ENCODE results near the gene UBE2S.
"Not testable (repeated sequence)": the region's sequence is repeated elsewhere in the genome, so short reads cannot be mapped to it uniquely, and the experiment has no call there.

Gene UBE2S

DNA sequence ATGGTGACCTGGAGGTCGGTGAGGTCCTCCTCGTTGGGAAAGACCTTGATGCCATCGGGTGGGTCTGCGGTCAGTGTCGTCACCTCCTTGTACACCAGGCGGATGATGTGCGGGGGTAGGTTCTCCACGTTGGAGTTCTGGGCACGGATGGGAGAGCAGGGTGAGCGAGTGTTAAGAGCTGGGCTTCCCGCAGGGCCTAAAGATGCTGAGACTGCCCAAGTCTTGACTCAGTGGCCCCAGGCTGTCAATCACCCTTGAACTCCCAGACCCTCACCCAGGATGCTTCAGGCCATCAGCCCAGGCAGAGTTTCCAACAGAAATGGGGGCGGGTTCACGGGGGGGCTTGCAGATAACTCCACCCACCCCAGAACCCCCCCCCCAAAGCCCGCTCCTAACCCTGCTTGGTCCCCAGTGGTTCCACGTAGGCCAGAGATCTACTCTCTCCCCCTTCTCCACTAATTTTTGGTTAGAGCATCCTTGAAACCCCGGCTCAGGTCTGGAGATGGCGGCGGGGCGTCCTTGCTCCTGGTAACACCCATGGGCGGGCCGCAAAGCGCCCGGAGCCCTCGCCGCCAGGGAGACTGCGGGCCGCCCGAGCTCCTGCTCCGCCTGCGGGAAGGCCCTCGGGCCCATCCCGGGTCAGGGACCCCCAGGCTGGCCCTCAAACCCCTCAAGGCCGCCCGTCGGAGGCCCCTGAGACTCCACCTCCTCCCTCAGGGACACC, 600 bp downstream of the UBE2S start:
- DNase-seq (ENCODE audit: extremely low read depth in 1 of 2, low read depth in 1 of 2) = peak in 1 of 2 donors; percentile 27

DNA sequence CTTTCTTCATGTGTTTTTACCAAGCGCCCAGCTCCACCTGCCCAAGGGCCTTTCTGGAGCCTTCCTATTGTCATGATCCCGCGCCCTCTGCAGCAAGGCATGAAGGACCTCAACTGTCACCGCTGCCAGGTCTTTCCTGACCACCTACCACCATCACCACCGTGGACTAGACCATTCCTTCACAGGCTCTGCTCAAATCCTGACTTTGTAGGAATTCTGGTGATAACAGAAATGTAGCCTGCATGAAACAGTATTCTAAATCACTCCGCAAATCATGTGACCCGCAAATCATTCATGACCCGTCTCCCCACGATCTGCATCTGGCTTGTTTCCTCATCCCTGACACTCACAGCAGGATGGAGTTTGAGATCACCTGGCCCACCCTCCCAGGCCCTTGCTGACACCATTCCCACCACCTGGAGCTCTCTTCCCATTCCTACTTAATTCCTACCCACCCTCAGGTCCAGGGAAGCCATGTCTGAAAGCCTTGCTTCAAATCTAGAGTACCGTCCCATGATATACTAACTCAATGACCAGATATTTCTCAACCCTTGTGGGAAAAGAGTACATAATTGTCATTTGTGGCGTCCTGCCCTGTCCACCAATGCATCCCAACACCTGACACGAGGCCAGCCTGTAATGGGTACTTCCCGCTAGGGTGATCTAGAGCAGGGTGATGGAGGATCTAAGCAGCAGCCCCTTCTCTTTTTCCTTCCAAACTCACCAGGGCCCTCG, 1.3 kb downstream of the UBE2S start:
- no peak for DNase-seq (ENCODE audit: extremely low read depth in 1 of 2, low read depth in 1 of 2)

DNA sequence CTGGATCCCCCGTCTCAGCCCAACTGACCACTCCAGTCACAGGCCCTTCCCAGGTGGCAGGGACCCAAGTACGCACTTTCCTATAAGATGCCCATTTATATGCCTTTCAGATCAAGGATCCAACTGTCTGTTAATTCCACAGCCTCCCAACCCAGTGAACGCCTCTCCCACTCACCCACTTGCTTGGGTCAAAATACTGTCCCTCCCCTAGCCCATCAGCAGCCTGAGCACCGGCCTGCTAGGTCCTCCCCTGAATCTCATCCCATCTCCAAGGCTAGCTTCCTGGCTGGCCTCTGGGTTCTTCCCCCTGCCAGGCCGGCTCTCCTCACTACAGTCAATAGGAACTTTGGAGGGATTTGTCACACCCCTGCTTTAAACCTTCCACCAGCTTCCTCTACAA, 1.9 kb downstream of the UBE2S start:
- no peak for DNase-seq (ENCODE audit: extremely low read depth in 1 of 2, low read depth in 1 of 2)

DNA sequence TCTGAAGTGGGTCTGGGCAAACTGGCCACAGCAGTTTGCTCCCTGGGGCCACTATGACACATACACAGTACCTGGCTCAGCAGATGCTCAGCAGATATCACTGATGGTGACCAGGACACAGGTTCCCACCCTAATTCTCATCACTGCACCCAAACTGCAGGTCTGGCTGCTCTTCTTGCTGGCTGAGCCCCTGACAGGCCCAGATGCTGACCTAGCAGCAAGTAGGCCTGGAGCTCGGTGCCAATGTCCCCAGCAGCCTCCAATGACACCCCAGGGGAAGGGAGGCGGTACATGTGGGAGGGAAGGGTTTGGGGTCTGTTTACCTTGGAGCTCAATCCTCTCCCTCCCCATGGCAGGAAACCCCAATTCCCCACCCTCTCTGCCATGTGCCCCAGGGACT, 5.1 kb downstream of the UBE2S start:
- no peak for DNase-seq (ENCODE audit: extremely low read depth in 1 of 2, low read depth in 1 of 2)

DNA sequence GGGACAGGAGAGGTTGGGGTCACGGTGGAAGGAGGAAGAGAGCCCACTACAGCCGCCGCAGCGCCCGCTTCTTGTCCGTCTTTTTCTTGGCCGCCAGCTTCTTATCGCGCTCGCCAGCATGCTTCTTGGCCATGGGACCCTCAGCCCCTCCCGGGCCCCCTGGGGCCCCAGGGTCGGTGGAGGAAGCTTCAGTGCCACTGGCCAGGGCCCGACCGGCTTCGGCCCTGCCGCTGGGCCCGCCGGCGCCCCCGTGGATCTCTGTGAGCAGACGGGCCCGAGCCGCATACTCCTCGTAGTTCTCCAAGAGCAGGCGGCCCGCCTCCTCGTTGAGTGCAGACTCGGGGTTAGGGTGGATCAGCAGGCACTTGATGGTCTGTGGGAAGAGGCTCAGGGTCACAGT, 6.2 kb downstream of the UBE2S start:
- not testable (repeated sequence) for DNase-seq (ENCODE audit: extremely low read depth in 1 of 2, low read depth in 1 of 2)

DNA sequence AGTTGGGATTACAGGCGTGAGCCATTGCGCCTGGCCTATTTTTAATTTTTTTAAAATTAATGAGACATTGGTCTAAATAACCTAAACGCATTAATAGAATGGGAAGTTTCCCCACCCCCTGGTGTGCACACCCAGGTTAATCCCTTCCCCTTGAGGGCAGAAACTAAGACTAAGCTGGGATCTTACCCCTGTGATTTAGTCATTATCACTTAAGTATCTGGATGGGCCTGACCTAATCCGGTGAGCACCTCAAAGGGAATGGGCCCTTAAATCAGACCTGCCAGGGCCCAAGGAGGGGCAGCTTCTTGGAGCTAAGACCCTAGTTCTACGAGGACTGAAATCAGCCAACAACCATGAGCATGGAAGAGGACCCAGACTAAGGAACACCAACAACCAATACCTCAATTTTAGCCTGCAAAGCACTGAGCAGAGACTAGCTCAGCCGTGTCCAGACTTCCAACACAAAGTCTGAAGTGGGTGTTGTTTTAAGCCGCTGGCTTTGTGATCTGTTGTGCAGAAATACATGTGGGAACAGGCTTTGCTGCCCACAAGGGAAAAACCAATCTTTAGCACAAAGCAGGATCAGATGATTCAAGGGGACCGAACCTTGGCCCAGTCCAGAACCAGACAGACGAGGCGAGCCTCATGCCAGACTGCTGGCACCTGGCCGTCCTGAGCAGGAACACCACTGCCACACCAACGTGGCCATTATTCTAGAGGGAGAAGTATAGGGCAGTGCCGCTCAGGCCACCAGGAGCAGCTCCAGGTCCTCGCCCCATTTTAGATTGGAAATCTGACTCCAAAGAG, 7.1 kb downstream of the UBE2S start:
- DNase-seq (ENCODE audit: extremely low read depth in 1 of 2, low read depth in 1 of 2) = no peak

DNA sequence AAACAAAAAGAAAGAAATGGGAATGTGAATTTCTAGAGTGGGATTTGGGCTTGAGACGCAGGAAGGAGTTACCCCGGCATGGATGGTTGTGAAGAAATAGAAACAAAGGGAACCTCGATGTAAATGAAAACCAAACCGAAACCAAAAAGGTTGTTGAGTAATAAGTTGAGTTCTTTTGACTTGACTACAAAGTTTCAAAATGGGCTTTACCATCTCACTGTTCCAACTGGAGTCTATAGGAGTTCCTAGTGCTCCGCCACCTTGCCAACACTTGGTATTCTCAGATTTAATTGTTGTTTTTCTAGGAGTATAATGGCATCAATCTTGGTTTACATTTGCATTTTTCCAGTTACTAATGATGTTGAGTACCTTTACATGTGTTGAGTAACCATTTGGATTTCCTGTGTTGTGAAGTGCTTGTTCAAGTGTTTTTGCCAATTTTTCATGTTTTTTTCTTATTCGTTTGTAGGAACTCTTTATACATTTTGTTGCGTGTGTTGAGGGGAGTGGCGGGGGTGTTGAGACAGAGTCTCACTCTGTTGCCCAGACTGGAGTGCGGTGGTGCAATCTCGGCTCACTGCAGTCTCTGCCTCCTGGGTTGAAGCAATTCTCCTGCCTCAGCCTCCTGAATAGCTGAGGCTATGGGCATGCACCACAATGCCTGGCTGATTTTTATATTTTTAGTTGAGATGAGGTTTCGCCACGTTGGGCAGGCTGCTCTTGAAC, 9.2 kb downstream of the UBE2S start:
- no peak for DNase-seq (ENCODE audit: extremely low read depth in 1 of 2, low read depth in 1 of 2)

DNA sequence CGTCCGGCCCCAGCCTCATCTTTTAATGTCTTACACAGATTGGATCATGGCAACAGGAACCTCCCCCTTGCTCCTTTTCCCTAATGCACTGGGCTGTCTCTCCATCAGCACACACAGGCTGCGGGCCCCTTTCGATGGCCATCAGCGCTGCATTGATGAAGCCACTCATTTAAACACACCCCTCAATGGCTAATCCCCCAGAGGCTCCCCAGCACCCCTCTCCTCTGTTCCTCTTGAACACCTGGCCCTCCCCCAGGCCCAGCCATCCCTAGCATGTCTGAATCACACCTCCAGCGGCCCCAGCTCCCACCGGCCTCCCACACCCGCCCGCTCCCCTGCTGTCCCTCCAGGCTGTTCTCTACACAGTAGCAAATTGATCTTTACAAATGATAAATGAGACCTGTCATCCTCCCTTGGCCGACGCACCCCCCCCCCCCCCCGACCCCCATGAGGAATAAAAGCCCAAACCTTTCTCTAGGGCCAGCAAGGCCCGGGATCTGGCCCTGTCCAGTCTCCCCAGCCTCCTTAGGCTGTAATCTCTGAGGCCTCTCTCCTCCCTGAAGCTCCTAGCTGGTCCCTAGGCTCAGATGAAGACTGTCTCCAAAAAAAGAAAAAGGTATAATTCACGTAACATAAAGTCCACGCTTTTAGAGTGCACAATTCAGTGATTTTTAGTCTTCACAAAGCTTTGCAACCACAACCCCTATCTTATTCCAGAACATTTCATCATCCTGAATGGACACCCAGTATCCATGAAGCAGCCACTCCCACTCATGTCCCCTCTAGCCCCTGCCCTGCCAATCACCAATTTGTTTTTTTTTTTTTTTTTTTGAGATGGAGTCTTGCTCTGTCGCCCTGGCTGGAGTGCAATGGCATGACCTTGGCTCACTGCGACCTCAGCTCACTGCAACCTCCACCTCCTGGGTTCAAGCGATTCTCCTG, 14.5 kb downstream of the UBE2S start:
- DNase-seq (ENCODE audit: extremely low read depth in 1 of 2, low read depth in 1 of 2) = no peak

DNA sequence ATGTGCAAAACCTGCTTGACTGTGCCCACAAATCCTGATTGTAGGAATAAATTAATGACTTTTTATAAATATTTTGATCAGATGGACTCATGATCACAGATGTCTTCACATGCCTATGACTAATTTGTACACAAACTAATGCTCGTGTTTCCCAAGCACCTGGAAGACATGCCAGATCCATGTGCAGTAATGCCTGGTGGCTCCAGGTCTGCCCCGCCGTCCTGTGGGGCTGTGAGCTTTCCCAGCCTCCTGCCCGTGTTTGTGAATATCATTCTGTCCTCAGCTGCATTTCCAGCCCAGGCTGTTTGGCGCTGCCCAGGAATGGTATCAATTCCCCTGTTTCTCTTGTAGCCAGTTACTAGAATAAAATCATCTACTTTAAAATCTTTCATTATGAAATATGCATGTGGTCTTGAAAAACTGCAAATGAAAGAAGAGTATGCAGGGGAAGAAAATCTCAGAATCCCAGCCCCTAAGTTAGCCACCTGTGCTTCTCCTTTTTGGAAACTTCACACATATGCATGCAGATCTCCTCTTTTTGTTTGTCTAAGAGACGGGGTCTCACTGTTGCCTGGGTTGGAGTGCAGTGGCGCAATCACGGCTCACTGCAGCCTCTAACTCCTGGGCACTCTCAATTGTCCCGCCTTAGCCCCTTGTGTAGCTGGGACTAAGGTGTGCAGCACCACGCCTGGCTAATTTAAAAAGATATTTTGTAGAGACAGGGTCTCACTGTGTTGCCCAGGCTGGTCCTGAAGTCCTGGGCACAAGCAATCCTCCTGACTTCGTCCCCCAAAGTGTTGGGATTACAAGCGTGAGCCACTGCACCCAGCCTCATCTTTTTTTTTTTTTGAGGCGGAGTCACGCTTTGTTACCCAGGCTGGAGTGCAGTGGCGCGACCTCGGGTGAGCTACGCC, 15.6 kb downstream of the UBE2S start:
- no peak for DNase-seq (ENCODE audit: extremely low read depth in 1 of 2, low read depth in 1 of 2)

DNA sequence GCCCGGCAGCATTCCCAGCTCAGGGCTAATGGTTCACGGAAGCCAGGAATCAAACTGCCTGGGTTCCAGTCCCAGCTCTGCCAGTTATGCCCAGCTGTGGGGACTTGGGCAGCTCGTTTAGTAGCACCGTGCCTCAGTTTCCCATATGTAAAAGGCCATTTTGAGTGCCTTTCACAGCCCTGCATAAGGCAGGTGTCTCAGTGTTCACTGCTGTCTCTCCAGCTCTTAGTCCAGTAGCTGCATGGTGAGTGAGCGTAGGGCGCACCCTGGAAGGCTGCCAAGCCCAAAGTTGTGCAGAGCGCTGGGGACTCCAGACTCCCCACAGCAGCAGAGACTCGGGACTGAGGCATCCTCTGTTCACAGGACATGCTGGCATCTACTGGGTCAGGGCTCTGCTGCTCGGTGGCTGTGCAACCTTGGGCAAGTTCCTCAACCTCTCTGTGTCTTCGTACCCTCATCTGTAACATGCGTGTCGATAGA, 16.4 kb downstream of the UBE2S start:
- DNase-seq (ENCODE audit: extremely low read depth in 1 of 2, low read depth in 1 of 2) = no peak

DNA sequence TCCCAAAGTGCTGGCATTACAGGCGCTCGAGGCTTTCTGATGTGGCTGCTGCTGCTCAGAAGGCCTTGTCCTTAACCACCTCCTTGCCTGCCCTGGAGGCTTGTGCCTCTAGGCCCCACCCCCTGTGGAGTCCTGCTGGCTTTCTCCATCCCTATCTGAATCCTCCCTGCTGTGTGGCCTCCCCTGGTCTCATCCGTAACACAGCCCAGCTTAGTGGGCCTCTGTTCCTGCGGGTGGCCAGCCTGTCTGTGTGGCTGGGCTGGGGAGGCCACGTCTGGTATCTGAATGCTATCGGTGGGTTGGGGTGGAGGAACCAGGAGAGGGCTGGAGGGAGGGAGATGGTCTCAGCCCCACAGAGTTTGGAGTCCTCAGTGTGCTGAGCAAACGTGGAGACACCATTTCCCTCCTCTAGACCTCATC, 17.1 kb downstream of the UBE2S start:
- DNase-seq (ENCODE audit: extremely low read depth in 1 of 2, low read depth in 1 of 2) = no peak

DNA sequence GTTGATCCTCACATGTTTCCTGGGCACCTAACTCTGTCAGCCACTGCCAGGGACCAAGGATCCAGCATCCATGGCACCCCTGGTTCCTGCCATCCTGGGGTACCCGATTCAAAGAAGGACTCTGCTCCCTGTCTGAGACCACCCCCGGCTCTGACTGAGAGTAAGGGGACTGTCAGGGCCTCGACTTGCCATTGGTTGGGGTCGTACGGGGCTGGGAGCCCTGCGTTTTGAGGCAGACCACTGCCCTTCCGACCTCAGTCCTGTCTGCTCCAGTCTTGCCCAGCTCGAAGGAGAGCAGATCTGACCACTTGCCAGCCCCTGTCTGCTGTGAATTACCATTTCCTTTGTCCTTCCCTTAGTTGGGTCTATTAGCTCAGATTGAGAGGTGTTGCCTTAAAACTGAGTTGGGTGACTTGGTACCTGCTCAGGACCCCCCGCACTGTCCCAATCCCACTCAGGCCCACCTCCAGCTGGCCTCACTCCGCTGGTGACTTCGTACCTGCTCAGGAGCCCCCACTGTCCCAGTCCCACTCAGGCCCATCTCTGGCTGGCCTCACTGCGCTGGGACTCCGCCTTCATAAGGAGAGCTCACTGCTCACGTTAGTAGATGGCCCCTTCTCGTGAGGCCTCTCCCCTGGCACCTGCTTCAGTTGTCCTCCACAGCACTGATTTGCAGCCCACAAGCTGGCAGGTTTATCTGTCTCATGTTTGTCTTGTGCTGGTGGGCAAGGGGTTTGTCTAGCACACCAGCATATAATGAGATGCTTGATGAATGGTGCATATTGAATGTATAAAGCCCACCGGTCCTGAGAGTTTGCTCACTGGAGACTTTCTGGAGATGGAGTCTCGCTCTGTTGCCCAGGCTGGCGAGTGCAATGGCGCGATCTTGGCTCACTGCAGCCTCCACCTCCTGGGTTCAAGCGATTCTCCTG, 17.9 kb downstream of the UBE2S start:
- no peak for DNase-seq (ENCODE audit: extremely low read depth in 1 of 2, low read depth in 1 of 2)

DNA sequence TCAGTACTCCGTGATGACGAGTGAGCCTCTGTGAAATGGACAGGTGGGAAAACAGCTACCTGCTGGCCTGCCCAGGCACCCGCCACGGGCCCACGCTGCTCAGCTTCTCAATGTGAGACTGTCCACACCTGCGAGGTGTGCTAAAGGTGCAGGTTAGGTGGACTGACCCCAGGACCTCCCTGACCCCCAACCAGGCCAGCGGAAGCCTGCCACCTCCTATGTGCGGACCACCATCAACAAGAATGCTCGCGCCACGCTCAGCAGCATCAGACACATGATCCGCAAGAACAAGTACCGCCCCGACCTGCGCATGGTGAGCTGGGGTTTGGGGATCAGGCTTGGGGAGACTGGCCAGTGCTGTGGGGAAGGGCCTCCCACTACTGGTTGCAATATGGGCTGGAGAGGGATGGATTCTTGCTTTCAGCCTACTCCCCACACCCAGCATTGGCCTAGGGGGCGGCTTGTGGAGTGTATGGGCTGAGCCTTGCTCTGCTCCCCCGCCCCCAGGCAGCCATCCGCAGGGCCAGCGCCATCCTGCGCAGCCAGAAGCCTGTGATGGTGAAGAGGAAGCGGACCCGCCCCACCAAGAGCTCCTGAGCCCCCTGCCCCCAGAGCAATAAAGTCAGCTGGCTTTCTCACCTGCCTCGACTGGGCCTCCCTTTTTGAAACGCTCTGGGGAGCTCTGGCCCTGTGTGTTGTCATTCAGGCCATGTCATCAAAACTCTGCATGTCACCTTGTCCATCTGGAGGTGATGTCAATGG, 19.7 kb downstream of the UBE2S start:
- DNase-seq (ENCODE audit: extremely low read depth in 1 of 2, low read depth in 1 of 2) = no peak

DNA sequence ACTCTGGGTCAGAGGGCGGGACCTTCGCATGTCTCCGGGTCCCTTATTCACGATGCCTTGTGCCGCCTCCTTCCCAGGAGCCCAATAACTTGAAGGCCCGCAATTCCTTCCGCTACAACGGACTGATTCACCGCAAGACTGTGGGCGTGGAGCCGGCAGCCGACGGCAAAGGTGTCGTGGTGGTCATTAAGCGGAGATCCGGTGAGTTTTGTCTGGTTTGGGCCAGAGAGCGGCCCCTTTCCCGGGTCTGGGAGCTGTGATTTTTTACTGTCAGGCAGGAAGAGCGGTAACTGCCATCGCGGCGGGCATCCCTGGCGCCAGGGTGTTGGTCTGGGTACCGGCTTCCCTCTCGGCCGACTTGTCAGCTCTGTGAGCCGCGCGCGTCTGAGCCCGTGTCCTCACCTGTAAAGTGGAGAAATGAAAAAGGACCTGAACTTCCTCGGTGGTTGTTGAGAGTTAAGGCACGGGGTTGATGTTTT, 21.1 kb downstream of the UBE2S start:
- DNase-seq (ENCODE audit: extremely low read depth in 1 of 2, low read depth in 1 of 2) = no peak

DNA sequence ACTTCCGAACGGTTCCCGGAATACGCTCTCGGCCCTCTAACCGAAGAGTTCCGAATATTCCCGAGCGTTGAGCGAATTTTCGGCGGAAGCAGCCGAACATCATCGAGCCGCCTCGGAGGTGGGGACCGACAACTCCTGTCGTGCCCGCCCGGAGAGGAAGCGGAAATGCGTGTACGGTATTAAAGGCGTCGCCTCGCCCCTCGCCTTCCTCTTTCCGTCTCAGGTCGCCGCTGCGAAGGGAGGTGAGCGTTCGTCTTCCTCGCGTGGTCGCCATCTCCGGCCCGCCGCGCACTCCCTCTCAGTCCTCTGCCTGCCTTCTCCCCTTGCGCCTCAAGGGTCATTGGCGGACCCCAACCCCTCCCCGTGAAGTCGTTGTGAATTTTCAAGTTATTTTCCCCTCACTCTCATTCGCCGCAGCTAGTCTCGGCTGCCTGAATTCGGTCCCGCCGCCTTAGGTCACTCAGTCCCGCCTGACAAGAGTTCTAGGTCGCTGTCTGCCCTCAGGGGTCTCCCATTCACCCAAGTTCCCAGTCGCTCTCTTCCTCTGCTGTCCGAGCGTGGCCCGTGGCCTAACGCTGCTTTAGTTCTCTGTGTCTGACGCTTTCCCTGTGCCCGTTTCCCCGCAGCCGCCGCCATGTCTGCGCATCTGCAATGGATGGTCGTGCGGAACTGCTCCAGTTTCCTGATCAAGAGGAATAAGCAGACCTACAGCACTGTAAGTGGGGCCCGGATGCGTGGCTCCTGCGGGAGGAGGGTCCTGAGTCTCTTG, 21.7 kb downstream of the UBE2S start, which contains the start of gene RPL28:
Gene RPL28 (plus strand): TSS at position 209 of the 769 bp plus-strand sequence. CDS start 426 bp downstream, at position 635.
- DNase-seq (ENCODE audit: extremely low read depth in 1 of 2, low read depth in 1 of 2) = peak; percentile 95 to 97

Measured in activated CD8-positive, alpha-beta memory T cell treated with anti-CD3 and anti-CD28 coated beads for 1 hour (primary cell).